Left ventricle myocardium inferior (tissue), 1 donor: Measurements from ENCODE around the gene AP1S2. TPM values are rescaled to one million over a fixed set of nuclear protein-coding genes. Genes with fewer than 3 reads are reported as not detected.

Source experiments
- DNase-seq: peaks from one replicate; pipeline ENCODE4 v3.0.0-alpha.2; 2020
- H3K27ac ChIP-seq: fragments of 200-600 bp; replicated peaks from 2 replicates; pipeline ENCODE4 v1.8.0; 2021
- H3K27me3 ChIP-seq: fragments of 200-600 bp; 2 replicates; pipeline ENCODE4 v1.8.0; 2021; ENCODE audit warnings: low read depth
- H3K36me3 ChIP-seq: fragments of 200-600 bp; 2 replicates; pipeline ENCODE4 v1.8.0; 2021
- H3K4me1 ChIP-seq: fragments of 200-600 bp; 2 replicates; pipeline ENCODE4 v1.8.0; 2021
- H3K4me3 ChIP-seq: fragments of 200-600 bp; 2 replicates; pipeline ENCODE4 v1.8.0; 2021; ENCODE audit warnings: mild to moderate bottlenecking, moderate library complexity
- H3K9me3 ChIP-seq: fragments of 200-600 bp; replicated peaks from 2 replicates; pipeline ENCODE4 v1.8.0; 2021
- intact Hi-C: fragments of 100-400 bp; cut with micrococcal nuclease; formaldehyde crosslinking; loops from one replicate; pipeline ENCODE4 v1.11.0; 2022
- total RNA-seq: library from RNA; stranded (reverse); fragmentation: NEBNext Ultra II Directional; extraction: Animal tissue kit (Norgen Biotek cat#: 25700); gene quantifications from one replicate; pipeline ENCODE4 v1.2.1, GENCODE V29; 2021
- TF ChIP-seq, protein P1 (sequence below): fragments of 200-600 bp; IDR thresholded peaks from 2 replicates; pipeline ENCODE4 v1.8.0; 2021; ENCODE audit warnings: antibody characterized with exemption, mild to moderate bottlenecking, borderline replicate concordance
- donor health status: DM: no; HTN: yes; CAD: no; lungs with severe emphysema.

Gene AP1S2
- total RNA-seq, 1 donor from 2014 or later: 143 TPM

DNA sequence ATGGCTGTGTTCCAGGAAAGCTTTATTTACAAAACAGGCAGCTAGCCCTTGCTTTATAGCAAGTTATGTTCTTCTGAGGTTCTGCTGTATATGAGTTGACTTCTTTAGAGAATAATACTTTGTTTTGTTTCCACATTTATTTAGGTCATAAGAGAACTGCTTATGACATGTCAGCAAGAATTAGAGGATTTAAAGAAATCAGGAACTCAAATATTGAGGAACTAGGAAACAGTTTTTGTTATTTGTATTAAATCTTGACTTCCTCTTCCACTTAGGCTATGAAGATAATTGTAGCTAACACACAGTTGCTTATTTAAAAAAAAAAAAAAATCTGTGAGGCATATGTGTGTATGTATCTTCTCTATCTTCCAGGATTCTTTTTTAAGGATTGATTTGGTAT is 50.0 kb downstream of the AP1S2 start:
- TF ChIP-seq, protein P1, sequence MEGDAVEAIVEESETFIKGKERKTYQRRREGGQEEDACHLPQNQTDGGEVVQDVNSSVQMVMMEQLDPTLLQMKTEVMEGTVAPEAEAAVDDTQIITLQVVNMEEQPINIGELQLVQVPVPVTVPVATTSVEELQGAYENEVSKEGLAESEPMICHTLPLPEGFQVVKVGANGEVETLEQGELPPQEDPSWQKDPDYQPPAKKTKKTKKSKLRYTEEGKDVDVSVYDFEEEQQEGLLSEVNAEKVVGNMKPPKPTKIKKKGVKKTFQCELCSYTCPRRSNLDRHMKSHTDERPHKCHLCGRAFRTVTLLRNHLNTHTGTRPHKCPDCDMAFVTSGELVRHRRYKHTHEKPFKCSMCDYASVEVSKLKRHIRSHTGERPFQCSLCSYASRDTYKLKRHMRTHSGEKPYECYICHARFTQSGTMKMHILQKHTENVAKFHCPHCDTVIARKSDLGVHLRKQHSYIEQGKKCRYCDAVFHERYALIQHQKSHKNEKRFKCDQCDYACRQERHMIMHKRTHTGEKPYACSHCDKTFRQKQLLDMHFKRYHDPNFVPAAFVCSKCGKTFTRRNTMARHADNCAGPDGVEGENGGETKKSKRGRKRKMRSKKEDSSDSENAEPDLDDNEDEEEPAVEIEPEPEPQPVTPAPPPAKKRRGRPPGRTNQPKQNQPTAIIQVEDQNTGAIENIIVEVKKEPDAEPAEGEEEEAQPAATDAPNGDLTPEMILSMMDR: no peak

DNA sequence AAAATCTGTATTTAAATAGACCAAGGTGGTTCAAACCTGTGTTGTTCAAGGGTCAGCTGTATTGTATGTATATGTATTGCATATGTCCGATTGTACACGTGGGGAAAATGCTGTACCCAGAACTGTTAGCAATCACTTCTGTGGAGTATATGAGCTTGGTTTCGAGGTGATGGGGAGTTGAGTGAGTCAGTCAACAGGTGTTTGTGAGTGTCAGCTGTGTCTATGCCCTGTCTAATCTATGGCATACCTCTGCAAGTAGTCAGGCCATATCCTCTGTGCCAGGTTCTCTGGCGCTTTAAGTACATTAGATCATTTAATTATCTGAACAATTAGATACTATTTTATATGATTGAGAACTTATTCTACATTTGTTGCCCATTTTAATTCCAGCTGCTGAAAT is 56.9 kb downstream of the AP1S2 start:
- intact Hi-C loops: no loop called here
- Histone ChIP-seq H3K4me1 (no peaks in the 10 kb centered on the region), H3K4me3 (no peak overlapping the region), H3K27ac (no peak overlapping the region), H3K9me3 (no peaks in the 10 kb centered on the region), H3K27me3 (no peaks in the 10 kb centered on the region), H3K36me3 (peaks cover 6% of the 10 kb centered on the region)
- TF ChIP-seq, protein P1: no peak
- DNase-seq: no peak

More for the DNA sequence above, 50.0 kb downstream of the AP1S2 start:
- no peaks in the 10 kb centered on the region for H3K9me3 ChIP-seq
- H3K4me3 ChIP-seq: no peak overlapping the region
- H3K4me1 ChIP-seq: no peaks in the 10 kb centered on the region
- H3K36me3 ChIP-seq: peaks cover 22% of the 10 kb centered on the region
- DNase-seq: no peak
- H3K27ac ChIP-seq: peak overlapping the region; percentile 19
- intact Hi-C loops: no loop called here
- H3K27me3 ChIP-seq: no peaks in the 10 kb centered on the region

DNA sequence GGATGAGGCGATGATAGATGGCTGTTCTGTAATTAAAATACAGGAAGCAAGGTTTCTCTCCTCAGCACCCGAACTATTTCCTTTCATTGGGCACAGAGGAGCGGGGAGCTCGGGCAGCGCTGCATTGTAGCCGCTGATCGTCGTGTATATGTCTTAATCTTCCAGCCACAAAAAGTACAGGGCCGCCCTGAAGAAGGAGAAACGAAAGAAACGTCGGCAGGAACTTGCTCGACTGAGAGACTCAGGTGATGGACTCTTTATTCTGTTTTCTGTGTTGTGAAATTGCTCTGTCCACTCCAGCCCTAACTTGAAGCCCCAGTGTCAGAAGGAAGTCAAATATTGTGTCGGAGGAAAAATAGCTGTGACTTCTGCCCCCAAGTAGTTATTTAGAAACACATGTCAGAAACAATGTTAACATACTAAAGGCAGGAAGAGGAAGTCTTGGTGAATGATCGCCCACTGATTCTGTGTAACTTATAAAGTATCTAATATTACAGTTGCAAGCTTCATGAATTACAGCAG is 63.8 kb downstream of the AP1S2 start:
- TF ChIP-seq, protein P1: no peak
- intact Hi-C loops: no loop called here
- Histone ChIP-seq H3K27me3 (no peaks in the 10 kb centered on the region), H3K27ac (peak overlapping the region; percentile 84), H3K4me3 (peak overlapping the region; percentile 82), H3K4me1 (peaks cover 8% of the 10 kb centered on the region), H3K9me3 (no peaks in the 10 kb centered on the region), H3K36me3 (no peaks in the 10 kb centered on the region)
- no peak for DNase-seq

DNA sequence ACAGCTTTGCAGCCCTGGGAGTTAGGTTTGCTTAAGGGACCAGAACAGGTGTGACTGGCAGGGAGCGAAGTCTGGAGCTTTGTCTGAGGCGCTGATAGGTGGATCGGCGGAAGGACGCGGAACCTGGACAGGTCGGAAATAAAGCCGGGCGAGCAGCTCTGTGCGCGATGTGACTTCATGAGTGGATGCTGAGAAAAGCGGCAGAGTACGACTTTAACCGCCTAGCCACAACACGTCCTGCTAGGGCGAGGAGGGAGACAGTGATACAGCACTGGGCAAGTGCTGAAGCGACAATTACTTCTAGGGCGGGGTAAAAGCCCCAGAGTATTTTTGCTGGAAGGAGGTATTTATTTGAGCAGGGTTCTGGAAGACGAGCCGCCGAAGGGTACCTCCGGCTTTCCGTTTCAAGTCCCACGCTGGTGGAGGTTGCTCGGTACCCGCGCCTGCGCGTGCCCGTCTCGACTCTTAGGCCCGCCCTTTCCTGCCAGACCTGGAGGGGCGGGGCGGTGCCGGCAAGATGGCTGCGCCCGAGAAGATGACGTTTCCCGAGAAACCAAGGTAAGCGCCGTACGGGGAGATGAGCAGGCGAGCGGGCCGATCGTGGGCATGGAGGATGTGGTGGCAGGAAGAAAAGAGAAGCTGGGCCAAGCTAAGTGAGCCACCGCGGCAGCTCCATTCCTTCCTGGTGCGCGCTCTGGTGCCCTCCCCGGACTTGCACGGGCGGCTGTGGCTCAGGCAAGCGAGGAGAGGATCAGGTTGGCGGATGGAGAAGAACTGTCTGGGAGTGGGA is 64.4 kb downstream of the AP1S2 start, which contains the start of gene ZRSR2:
TSS of gene ZRSR2 (plus strand) at position 506 of the 790 bp plus-strand sequence. CDS start at position 518, 12 bp downstream.
- H3K27ac ChIP-seq: peak within 1 kb of the TSS; percentile 84
- H3K4me1 ChIP-seq: peaks cover 8% of the 10 kb centered on the region
- intact Hi-C loops: no loop called here
- H3K4me3 ChIP-seq: peak within 1 kb of the TSS; percentile 82
- no peaks in the 10 kb centered on the region for H3K36me3 ChIP-seq
- DNase-seq: peak; percentile 80
- H3K27me3 ChIP-seq: no peaks in the 10 kb centered on the region
- no peaks in the 10 kb centered on the region for H3K9me3 ChIP-seq
- TF ChIP-seq, protein P1: no peak

DNA sequence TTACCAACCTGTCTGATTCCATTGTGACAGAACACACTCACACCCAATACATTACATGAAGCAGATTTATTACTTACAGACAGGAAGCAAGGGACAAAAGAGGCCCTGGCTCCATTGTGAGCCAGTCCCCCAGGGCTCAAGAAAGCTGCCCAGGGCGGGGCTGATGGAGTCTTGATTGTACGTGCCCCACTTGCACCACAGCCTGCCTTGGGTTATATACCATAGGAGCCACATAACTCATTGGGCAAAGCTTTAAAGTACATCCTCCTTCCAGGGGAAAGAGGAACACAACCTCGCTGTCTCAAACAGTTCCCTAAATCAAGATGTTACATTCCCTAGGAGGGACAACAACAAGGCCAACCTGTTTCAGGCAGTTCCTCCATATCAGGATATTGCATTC is 67.7 kb downstream of the AP1S2 start:
- Histone ChIP-seq H3K4me1 (peaks cover 8% of the 10 kb centered on the region), H3K27me3 (no peaks in the 10 kb centered on the region), H3K27ac (no peak overlapping the region), H3K9me3 (no peaks in the 10 kb centered on the region), H3K36me3 (peaks cover 8% of the 10 kb centered on the region), H3K4me3 (no peak overlapping the region)
- intact Hi-C loops: no loop called here
- TF ChIP-seq, protein P1: no peak
- DNase-seq: no peak
